B cell (primary cell): ENCODE results near the gene SRRM3. TPM values are rescaled to one million over a fixed set of nuclear protein-coding genes. Genes with fewer than 3 reads are reported as not detected.

Experiments used
- ATAC-seq: fragments of 200-7000 bp; cut with Tn5 transposase; one replicate; pipeline ENCODE4 v1.10.0; 2021; ENCODE audit warnings: low read depth, mild to moderate bottlenecking, moderate number of reproducible peaks, moderate library complexity
- CTCF ChIA-PET: fragments of 350-600 bp; sonication (Branson Sonifier 250); formaldehyde crosslinking; loops from one replicate; lab custom pipeline; 2021; ENCODE audit warnings: antibody characterized with exemption, inconsistent platforms; lab: Charles Lee
- POLR2A ChIA-PET: fragments of 350-600 bp; sonication (Branson Sonifier 250); formaldehyde crosslinking; loops from one replicate; lab custom pipeline; 2021; ENCODE audit warnings: antibody characterized with exemption; lab: Charles Lee
- DNase-seq: peaks from one replicate; pipeline ENCODE4 v3.0.0; 2013
- H2AFZ ChIP-seq: 2 replicates; pipeline ENCODE4 v1.6.1; 2012; ENCODE audit warnings: mild to moderate bottlenecking, low read depth, low read length; ENCODE audit not compliant: insufficient read depth, poor library complexity, severe bottlenecking
- H3K27ac ChIP-seq, 2 donors: 1 replicate in 1 of 2; 2 replicates in 1 of 2; pipeline ENCODE4 v1.5.1; 2012 to 2013; ENCODE audit warnings: low read length in 2 of 2, mild to moderate bottlenecking in 2 of 2, moderate library complexity in 1 of 2
- H3K27me3 ChIP-seq, 4 experiments: fragments of 200-600 bp in 1 of 4; sonication (generic) in 1 of 4; replicated peaks in 1 of 4; 1 replicate in 2 of 4; 2 replicates in 2 of 4; pipeline versions ENCODE4 v1.6.1 to v1.7.0; 2013 to 2016; ENCODE audit warnings: low read length in 3 of 4, mild to moderate bottlenecking in 2 of 4, mixed read lengths in 1 of 4, moderate library complexity in 1 of 4; ENCODE audit not compliant: insufficient read depth in 4 of 4, control insufficient read depth in 3 of 4; ENCODE audit errors: control extremely low read depth in 1 of 4
- H3K36me3 ChIP-seq, 2 experiments: replicated peaks in 1 of 2; 1 replicate in 1 of 2; 2 replicates in 1 of 2; pipeline versions ENCODE4 v1.6.1 to v1.7.1; 2013; ENCODE audit warnings: low read length in 1 of 2; ENCODE audit not compliant: insufficient read depth in 2 of 2, control insufficient read depth in 1 of 2; ENCODE audit errors: control extremely low read depth in 1 of 2, extremely low read depth in 1 of 2
- H3K4me1 ChIP-seq, 2 donors: fragments of 200-600 bp in 1 of 2; sonication (generic) in 1 of 2; 1 replicate in 1 of 2; 2 replicates in 1 of 2; pipeline versions ENCODE4 v1.5.1 to v1.6.1; 2013 to 2017; ENCODE audit warnings: low read length in 2 of 2; ENCODE audit not compliant: control insufficient read depth in 2 of 2, insufficient read depth in 2 of 2
- H3K4me2 ChIP-seq: replicated peaks from 2 replicates; pipeline ENCODE3; 2012; ENCODE audit warnings: mild to moderate bottlenecking, low read depth, low read length; ENCODE audit not compliant: poor library complexity, severe bottlenecking
- H3K4me3 ChIP-seq, 5 experiments: fragments of 200-600 bp in 1 of 5; sonication (generic) in 1 of 5; 1 replicate in 3 of 5; 2 replicates in 2 of 5; pipeline versions ENCODE4 v1.5.1 to v1.7.0; 2011 to 2016; ENCODE audit warnings: low read length in 4 of 5, mild to moderate bottlenecking in 4 of 5, low read depth in 2 of 5, control low read depth in 1 of 5, moderate library complexity in 1 of 5; ENCODE audit not compliant: insufficient read depth in 1 of 5; ENCODE audit errors: control extremely low read depth in 1 of 5, extremely low read depth in 1 of 5
- H3K79me2 ChIP-seq: fragments of 200-600 bp; sonication (generic); one replicate; pipeline ENCODE4 v1.6.0; 2016; ENCODE audit warnings: low read length; ENCODE audit not compliant: control insufficient read depth, insufficient read depth
- H3K9ac ChIP-seq: fragments of 200-600 bp; sonication (generic); 2 replicates; pipeline ENCODE4 v1.6.1; 2017; ENCODE audit warnings: mild to moderate bottlenecking, low read length, moderate library complexity
- H3K9me3 ChIP-seq, 3 donors: one replicate each; pipeline versions ENCODE4 v1.6.1 to v1.7.1; 2013; ENCODE audit warnings: low read length in 2 of 3; ENCODE audit not compliant: control insufficient read depth in 2 of 3, insufficient read depth in 1 of 3; ENCODE audit errors: control extremely low read depth in 1 of 3
- H4K20me1 ChIP-seq: 2 replicates; pipeline ENCODE4 v1.6.0; 2012; ENCODE audit warnings: mild to moderate bottlenecking, low read length; ENCODE audit not compliant: insufficient read depth, control insufficient read depth, poor library complexity, severe bottlenecking
- H3K27ac Mint-ChIP-seq: one replicate; pipeline ENCODE4 v1.8.0; 2021; ENCODE audit warnings: mixed read lengths
- H3K27me3 Mint-ChIP-seq: one replicate; pipeline ENCODE4 v1.8.0; 2021; ENCODE audit warnings: mixed read lengths
- H3K4me1 Mint-ChIP-seq: one replicate; pipeline ENCODE4 v1.8.0; 2021; ENCODE audit warnings: mixed read lengths
- H3K4me3 Mint-ChIP-seq: one replicate; pipeline ENCODE4 v1.8.0; 2021; ENCODE audit warnings: mixed read lengths
- H3K9me3 Mint-ChIP-seq: one replicate; pipeline ENCODE4 v1.8.0; 2022; ENCODE audit warnings: mixed read lengths; ENCODE audit not compliant: insufficient read depth
- CTCF ChIP-seq: fragments of 200-600 bp; IDR thresholded peaks from one replicate; pipeline ENCODE4 v1.8.0; 2022; ENCODE audit warnings: antibody characterized with exemption, mild to moderate bottlenecking
- EZH2 ChIP-seq: IDR thresholded peaks from 2 replicates; pipeline ENCODE4 v1.6.1; 2012; ENCODE audit warnings: borderline replicate concordance, low read depth, mild to moderate bottlenecking, moderate library complexity, low read length; ENCODE audit not compliant: insufficient read depth, poor library complexity, severe bottlenecking
- WGBS: methylation state at CpG from one replicate; pipeline ENCODE4 v1.1.5; 2013; ENCODE audit warnings: missing lambda C conversion rate; ENCODE audit not compliant: insufficient coverage; 5-methylcytosine and 5-hydroxymethylcytosine counted together
- intact Hi-C: fragments of 100-400 bp; cut with micrococcal nuclease; formaldehyde crosslinking; loops from one replicate; pipeline ENCODE4 v1.10.0; 2022
- polyA plus RNA-seq: library from polyadenylated mRNA; depleted of rRNA; stranded (reverse); fragments of >200 nt; gene quantifications from 2 replicates; pipeline ENCODE4 v1.2.3, GENCODE V29; 2012
- total RNA-seq, 2 donors: library from RNA; stranded (reverse); fragments of 120-200 nt in 1 of 2; gene quantifications; 1 replicate in 1 of 2; 2 replicates in 1 of 2; pipeline versions ENCODE4 v1.2.3 to v1.2.4, GENCODE V29; 2013 to 2022

Gene SRRM3
- total and polyA plus RNA-seq, 2 donors (not counting 1 experiment from before 2014, with no cell fraction given): not detected

GRCh38 chr7:76244781-76245391 is 43.2 kb downstream of the SRRM3 start:
- Histone ChIP-seq H2AFZ (no peak overlapping the region), H3K36me3 (no peaks in the 10 kb centered on the region), H3K4me1 (no peaks in the 10 kb centered on the region), H4K20me1 (no peaks in the 10 kb centered on the region), H3K79me2 (no peaks in the 10 kb centered on the region), H3K4me3 (no peak overlapping the region), H3K27me3 (peaks cover 0 to 9% (median 0%) of the 10 kb centered on the region in 4 experiments), H3K4me2 (no peak overlapping the region), H3K9ac (no peak overlapping the region), H3K27ac (no peak overlapping the region), H3K9me3 (no peaks in the 10 kb centered on the region)
- H3K4me1 Mint-ChIP-seq: no peaks in the 10 kb centered on the region
- H3K27me3 Mint-ChIP-seq: peaks cover 17% of the 10 kb centered on the region
- intact Hi-C loops: no loop called here
- POLR2A ChIA-PET: no interaction called here
- no peak overlapping the region for H3K27ac Mint-ChIP-seq
- no peak overlapping the region for H3K4me3 Mint-ChIP-seq
- ATAC-seq (no peak), DNase-seq (no peak)
- no CpG with 5 or more reads among the region's 3 CpGs for WGBS
- TF ChIP-seq CTCF: no peak
- no peaks in the 10 kb centered on the region for H3K9me3 Mint-ChIP-seq
- CTCF ChIA-PET: no interaction called here

GRCh38 chr7:76246804-76247389 is 45.2 kb downstream of the SRRM3 start:
- Histone ChIP-seq H3K27ac (no peak overlapping the region), H2AFZ (no peak overlapping the region), H3K79me2 (no peaks in the 10 kb centered on the region), H3K4me2 (no peak overlapping the region), H3K4me1 (no peaks in the 10 kb centered on the region), H4K20me1 (no peaks in the 10 kb centered on the region), H3K36me3 (no peaks in the 10 kb centered on the region), H3K27me3 (peaks cover 0 to 9% (median 0%) of the 10 kb centered on the region in 4 experiments), H3K9ac (no peak overlapping the region), H3K9me3 (no peaks in the 10 kb centered on the region), H3K4me3 (no peak overlapping the region)
- DNase-seq (no peak), ATAC-seq (no peak)
- Mint-ChIP-seq H3K27me3 (peaks cover 15% of the 10 kb centered on the region), H3K27ac (no peak overlapping the region), H3K9me3 (no peaks in the 10 kb centered on the region), H3K4me1 (no peaks in the 10 kb centered on the region), H3K4me3 (no peak overlapping the region)
- ChIA-PET POLR2A (no interaction called here), CTCF (no interaction called here)
- intact Hi-C loops: no loop called here
- TF ChIP-seq EZH2 (no peak), CTCF (no peak)
- WGBS: 80% methylated on average over 2 of the region's 5 CpGs
